Stimulated activated CD4-positive, alpha-beta T cell treated with anti-CD3 and anti-CD28 coated beads, Interleukin-1b, Interleukin-23, amount 100 ng/mL, for 1 hour (primary cell): ENCODE data around the gene PCED1B.
"Not testable (repeated sequence)": the region's sequence is repeated elsewhere in the genome, so short reads cannot be mapped to it uniquely, and the experiment has no call there.

Source experiments
- DNase-seq, 2 donors: peaks; one replicate each; pipeline ENCODE4 v3.0.0-alpha.2; 2020; ENCODE audit warnings: low read depth in 2 of 2

Gene PCED1B

GRCh38 chr12:47164724-47165439 lies 85.5 kb downstream of the PCED1B start:
- DNase-seq, result no peak

GRCh38 chr12:47165934-47166333 lies 86.5 kb downstream of the PCED1B start:
- DNase-seq, result no peak

GRCh38 chr12:47166365-47166764 lies 86.9 kb downstream of the PCED1B start:
- no peak for DNase-seq

DNA sequence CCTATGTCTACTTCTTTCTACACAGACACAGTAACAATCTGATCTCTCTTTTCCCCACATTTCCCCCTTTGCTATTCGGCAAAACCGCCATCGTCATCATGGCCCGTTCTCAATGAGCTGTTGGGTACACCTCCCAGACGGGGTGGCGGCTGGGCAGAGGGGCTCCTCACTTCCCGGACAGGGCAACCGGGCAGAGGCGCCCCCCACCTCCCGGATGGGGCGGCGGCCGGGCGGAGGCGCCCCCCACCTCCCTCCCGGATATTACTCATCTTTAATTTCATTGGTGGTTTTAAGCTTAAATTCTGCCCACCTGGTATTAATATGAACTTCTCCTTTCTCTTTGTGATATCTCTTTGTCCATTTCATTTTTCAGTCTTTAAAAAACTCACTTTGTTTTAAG lies 90.9 kb downstream of the PCED1B start:
- not testable (repeated sequence) for DNase-seq

DNA sequence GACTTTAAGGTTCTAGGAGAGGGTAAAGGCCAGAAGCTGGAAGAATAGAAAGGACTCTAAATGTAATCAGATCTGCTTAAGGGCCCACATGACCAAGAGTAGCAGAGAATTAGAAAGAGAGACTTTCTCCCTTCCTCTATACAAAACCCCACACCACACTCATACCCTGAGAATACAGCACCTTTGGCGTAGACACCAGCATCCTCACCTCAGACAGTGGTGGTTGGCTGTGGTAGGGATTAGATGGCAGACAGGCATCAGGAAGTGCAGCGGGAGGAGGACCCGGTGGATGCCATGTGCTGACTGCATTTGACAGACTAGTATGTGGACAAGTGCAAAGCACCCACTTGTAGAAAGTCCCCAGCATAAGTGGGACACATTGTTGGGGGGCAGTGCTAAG lies 98.6 kb downstream of the PCED1B start:
- DNase-seq, result no peak

- not testable (repeated sequence) for DNase-seq
Measured at GRCh38 chr12:47182164-47182938, 102.9 kb downstream of the PCED1B start.

DNA sequence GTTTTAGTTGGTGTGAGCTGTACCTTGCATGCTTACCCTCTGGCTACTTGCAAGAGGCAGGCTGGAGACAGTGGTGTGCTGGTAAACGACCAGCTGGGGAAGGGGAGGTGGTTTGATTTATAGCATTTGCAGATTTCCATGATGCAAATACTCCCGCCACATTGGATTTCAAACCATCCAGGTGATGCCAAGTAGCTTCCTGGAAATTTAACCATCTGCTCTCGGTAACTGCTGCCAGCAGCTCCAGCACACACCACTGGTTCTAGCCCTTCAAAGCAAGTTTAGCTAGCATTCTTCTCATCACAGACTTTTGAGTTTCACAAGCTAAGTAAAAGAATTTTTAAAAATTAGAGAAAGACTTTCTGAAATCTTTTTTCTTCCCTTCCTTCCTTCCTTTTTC lies 104.8 kb downstream of the PCED1B start:
- DNase-seq, result no peak

GRCh38 chr12:47184813-47185212 lies 105.4 kb downstream of the PCED1B start:
- no peak for DNase-seq

GRCh38 chr12:47186246-47186645 lies 106.8 kb downstream of the PCED1B start:
- no peak for DNase-seq

- no peak for DNase-seq
Measured at GRCh38 chr12:47188576-47189441, 109.4 kb downstream of the PCED1B start.

DNA sequence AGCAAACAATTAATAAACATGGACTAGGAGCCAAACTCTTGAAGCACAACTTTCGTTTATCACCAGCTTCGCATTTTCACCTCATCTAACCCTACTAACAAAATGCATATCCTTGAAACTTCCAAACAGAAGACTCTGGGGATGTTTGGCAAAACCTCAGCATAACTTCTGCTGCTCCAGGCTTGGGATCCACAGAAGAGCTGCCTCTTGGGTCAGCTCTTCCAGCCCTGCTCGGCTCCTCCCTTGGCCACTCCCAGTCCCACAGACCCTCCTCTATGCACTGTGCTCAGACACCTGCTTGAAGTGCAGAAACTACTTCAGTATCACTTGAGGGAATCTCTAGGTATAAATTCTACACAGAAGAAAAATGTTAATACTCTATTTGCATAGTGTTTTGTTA lies 110.3 kb downstream of the PCED1B start:
- no peak for DNase-seq

DNA sequence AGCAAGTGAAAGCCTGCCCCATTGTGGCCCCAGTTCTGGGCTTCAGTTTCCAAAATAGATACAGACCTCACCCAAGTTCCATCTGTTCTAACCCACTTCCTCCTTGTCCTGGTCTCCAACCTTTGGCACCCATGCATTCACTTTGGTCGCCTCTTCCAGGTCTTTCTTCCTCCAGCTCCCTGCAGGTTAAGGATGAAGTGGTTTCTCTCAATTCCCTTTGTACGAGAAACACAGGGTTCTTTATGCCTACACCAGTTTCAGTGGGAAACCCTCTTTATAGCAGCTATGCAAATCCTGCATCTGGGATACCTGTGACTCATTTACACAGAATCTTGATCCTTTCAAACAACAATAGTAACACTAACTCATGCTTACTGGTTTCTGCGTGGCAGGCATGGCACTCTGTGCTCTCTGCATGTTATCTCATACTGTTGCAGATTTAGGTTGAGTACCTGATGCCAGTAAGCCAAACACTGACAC lies 110.9 kb downstream of the PCED1B start:
- no peak for DNase-seq

- no peak for DNase-seq
Measured at GRCh38 chr12:47190905-47191304, 111.5 kb downstream of the PCED1B start.

DNA sequence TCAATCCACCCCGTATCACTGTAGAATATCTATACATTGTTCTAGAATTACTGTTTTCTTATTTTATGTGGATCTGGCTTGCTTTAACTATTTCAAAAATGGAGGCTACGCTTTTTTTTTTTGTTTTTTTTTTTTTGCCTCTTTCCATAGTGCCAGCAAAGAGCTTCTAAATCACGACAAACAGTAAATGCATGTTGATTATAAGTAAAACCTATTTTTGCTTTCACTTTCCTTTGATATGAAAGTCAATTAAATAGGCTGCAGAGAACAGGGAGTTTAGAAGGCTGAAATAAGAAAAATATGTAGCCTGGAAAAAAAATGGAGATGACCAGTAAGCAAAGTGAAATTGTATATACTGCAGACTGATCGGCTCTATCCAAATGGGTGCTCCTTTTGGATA lies 112.6 kb downstream of the PCED1B start:
- no peak for DNase-seq

- no peak for DNase-seq
Measured at GRCh38 chr12:47193066-47193465, 113.6 kb downstream of the PCED1B start.

DNA sequence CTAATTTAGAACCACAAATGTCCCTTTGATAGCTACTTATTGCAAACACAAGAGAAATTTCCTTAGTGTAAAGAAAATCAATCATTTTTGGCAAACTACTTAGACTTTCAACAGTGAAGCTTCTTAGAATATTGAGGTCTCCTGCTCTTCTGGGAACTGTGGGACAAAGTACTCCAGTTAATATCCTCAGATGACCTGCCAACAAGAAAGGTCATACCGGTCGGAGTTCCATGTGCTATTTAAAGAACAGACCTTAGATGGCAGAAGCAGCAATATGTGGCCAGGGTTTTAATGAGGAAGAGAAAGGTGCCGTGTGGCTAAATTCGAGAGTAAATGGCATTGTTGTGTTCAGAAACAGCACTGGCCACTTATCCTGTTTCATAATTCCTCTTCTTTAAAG lies 115.1 kb downstream of the PCED1B start:
- no peak for DNase-seq

GRCh38 chr12:47200446-47200845 lies 121.0 kb downstream of the PCED1B start:
- DNase-seq, result no peak

DNA sequence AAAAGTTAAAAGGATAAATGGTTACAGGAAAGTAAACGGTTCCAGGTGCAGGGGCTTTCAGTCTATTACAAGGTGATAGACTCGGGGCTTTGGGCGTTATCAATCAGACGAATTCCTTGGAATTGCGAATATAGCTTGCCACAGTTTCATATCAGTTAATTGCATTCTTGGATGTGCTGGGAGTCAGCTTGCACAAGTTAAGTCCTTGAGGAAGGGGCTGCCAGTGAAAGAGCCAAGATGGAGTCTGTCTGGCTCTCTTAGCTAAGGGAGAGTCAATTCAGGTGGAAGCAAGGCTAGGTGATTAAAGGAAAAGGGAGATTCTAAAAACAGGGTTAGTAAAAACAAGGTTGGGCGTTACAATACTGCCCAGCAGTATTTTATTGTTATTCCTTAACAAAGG lies 121.8 kb downstream of the PCED1B start:
- not testable (repeated sequence) for DNase-seq

GRCh38 chr12:47202176-47202575 lies 122.8 kb downstream of the PCED1B start:
- DNase-seq, result no peak

GRCh38 chr12:47205532-47206449 lies 126.4 kb downstream of the PCED1B start:
- DNase-seq, result no peak
